HL-60 (cell line): ENCODE measurements around the gene PKN3.

Experiments used
- CTCF ChIP-seq: IDR thresholded peaks from one replicate; pipeline ENCODE4 v1.5.1; 2011; ENCODE audit warnings: low read length, control low read depth, inconsistent platforms; ENCODE audit not compliant: insufficient read depth
- GABPA ChIP-seq: IDR thresholded peaks from 2 replicates; pipeline ENCODE4 v1.6.1; 2012; ENCODE audit warnings: low read depth
- POLR2AphosphoS5 ChIP-seq: IDR thresholded peaks from 2 replicates; pipeline ENCODE4 v1.6.1; 2012; ENCODE audit warnings: low read depth
- REST ChIP-seq: IDR thresholded peaks from 2 replicates; pipeline ENCODE4 v1.6.1; 2012; ENCODE audit warnings: low read depth; ENCODE audit not compliant: insufficient replicate concordance

DNA sequence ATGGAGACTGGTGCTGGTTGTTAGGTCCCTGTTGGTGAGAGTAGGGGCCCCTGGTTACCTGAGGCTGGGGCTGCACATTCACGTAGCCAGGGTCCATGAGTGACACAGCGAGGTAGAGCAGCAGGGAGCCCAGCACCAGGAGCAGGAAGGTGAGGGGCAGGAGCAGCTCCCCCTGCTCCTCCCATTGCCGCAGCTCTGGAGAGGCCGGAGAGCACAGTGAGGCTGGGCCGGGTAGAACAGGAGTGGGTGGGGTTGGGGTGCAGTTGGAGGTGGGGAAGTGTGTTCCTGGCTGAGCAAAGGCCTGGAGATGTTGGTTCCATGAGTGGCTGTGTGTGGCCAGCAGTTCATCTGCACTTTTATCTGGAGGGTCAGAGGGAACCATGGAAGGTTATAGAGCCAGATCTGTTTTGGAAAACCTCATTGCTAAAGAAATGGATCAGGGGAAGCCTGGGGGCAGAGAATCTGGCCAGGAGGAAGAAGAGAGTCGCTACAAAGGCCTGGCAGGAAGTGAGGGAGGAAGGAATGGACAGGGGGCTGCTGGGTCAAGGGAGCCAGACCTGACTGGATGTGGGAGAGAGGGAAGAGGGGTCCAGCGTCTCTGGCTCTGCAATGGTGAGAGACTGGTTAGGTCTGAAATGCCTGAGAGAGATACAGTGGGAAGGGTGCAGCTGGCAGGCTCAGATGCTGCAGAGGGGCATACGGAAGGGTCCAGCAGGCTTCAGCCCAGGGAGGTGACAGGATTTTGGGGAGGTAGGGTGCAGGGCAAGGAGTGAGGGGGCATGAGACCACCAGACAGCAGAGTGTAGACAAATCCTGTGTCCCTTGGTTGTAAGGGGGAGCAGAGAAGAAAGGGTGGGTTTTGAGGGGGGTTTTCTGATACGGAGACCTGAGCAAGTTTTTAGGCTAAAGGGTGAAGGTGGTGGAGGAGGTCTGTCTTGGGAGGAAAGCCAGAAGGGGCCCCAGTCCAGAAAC, 20.4 kb downstream of the PKN3 start:
- TF ChIP-seq GABPA (no peak), CTCF (no peak), POLR2AphosphoS5 (no peak), REST (no peak)
